Heart left ventricle (tissue), 16 donors: ENCODE measurements around the gene MRGPRE. TPM values are rescaled to one million over a fixed set of nuclear protein-coding genes. Genes with fewer than 3 reads are reported as not detected.

ENCODE experiments used
- ATAC-seq, 4 donors: fragments of 200-7000 bp; cut with Tn5 transposase; one replicate each; pipeline ENCODE4 v1.9.1; 2020 to 2022; ENCODE audit warnings: moderate library complexity in 4 of 4, mild to moderate bottlenecking in 3 of 4, moderate number of reproducible peaks in 1 of 4
- DNase-seq, 5 donors: peaks; one replicate each; pipeline ENCODE4 v3.0.0-alpha.2; 2020
- H3K27ac ChIP-seq, 12 donors: fragments of 200-600 bp; sonication (generic) in 4 of 12; one replicate each; pipeline versions ENCODE4 v1.5.0 to v1.8.0; 2016 to 2022; ENCODE audit warnings: mild to moderate bottlenecking in 2 of 12
- H3K27me3 ChIP-seq, 9 donors: fragments of 200-600 bp; sonication (generic) in 2 of 9; one replicate each; pipeline versions ENCODE4 v1.5.1 to v1.8.0; 2016 to 2022; ENCODE audit warnings: mild to moderate bottlenecking in 3 of 9
- H3K36me3 ChIP-seq, 9 donors: fragments of 200-600 bp; sonication (generic) in 2 of 9; one replicate each; pipeline versions ENCODE4 v1.5.0 to v1.8.0; 2018 to 2022; ENCODE audit warnings: mild to moderate bottlenecking in 2 of 9
- H3K4me1 ChIP-seq, 12 donors: fragments of 200-600 bp; sonication (generic) in 4 of 12; one replicate each; pipeline versions ENCODE4 v1.5.0 to v1.8.0; 2016 to 2022; ENCODE audit warnings: mild to moderate bottlenecking in 3 of 12
- H3K4me3 ChIP-seq, 12 donors: fragments of 200-600 bp; sonication (generic) in 4 of 12; one replicate each; pipeline versions ENCODE4 v1.5.0 to v1.8.0; 2017 to 2022; ENCODE audit warnings: mild to moderate bottlenecking in 9 of 12, moderate library complexity in 4 of 12
- H3K9me3 ChIP-seq, 12 donors: fragments of 200-600 bp; sonication (generic) in 4 of 12; one replicate each; pipeline versions ENCODE4 v1.5.0 to v1.8.0; 2016 to 2022; ENCODE audit warnings: mild to moderate bottlenecking in 1 of 12
- POLR2A ChIP-seq, 2 donors: fragments of 450-650 bp; IDR thresholded peaks; one replicate each; pipeline ENCODE4 v1.6.1; 2017; ENCODE audit warnings: antibody characterized with exemption in 2 of 2, mild to moderate bottlenecking in 2 of 2, moderate library complexity in 2 of 2
- WGBS, 4 donors: extraction: QIAGEN DNeasy Blood & Tissue Kit in 2 of 4; methylation state at CpG; one replicate each; pipeline versions ENCODE4 v1.1.5 to v1.1.7; 2013 to 2018; 5-methylcytosine and 5-hydroxymethylcytosine counted together
- intact Hi-C, 10 donors: fragments of 100-400 bp; cut with DNase I; formaldehyde crosslinking; loops; one replicate each; pipeline versions ENCODE4 v1.11.1 to v1.14.2; 2022
- polyA plus RNA-seq, 2 donors: library from polyadenylated mRNA; stranded (reverse); fragments of 200-250 nt; gene quantifications; one replicate each; pipeline ENCODE4 v1.2.3, GENCODE V29; 2013
- total RNA-seq, 9 donors: library from RNA; depleted of rRNA in 2 of 9; stranded (reverse); fragments of >200 nt in 2 of 9; fragmentation: NEBNext Ultra II Directional in 3 of 9; extraction: Animal tissue kit (Norgen Biotek cat#: 25700) in 3 of 9; gene quantifications; one replicate each; pipeline versions ENCODE4 v1.1.0 to v1.2.4, GENCODE V29; 2016 to 2023
- TF ChIP-seq, protein P1 (sequence below), 12 donors: fragments of 200-600 bp; sonication (generic) in 4 of 12; IDR thresholded peaks; one replicate each; pipeline versions ENCODE4 v1.5.0 to v1.8.0; 2018 to 2022; ENCODE audit warnings: antibody characterized with exemption in 12 of 12, mild to moderate bottlenecking in 5 of 12
- donor health status: ischemic (EF 13 %, LVEDD 7.1; RV severe dilation, severe dysfunction).
- donor health status: healthy with polysubstance abuse.
- donor health status: DM: no; HTN: yes; CAD: no.
- donor health status: DM: no; HTN: no; CAD: no.
- donor health status: ischemic (EF 25% LVEDD 6.9; RV normal size, moderate dysfunction).
- donor health status: ischemic (EF 25% LVEDD 5.7; RV mildly dilated, moderate dysfunction).
- donor health status: healthy.
- donor health status: DM: yes; HTN: yes; CAD: no.
- donor health status: ischemic (EF 35%, LVEDD 5.7; RV mildly dilated, moderate dysfunction).
- donor health status: nonischemic (EF 11% LVEDD 7.7; RV severe dilation, severe dysfunction).
- donor health status: DM: yes; HTN: yes; CAD: no.
- donor health status: PGD.
- donor health status: ischemic (EF 29% LVEDD 5.4; RV normal size, mild dysfunction).
- donor health status: nonischemic (EF 23%, LVEDD 6.1; RV moderate dilation, normal function).

Gene MRGPRE
- total and polyA plus RNA-seq, 11 donors = 0.30 to 2.3 (median 0.65) TPM; not detected in 4

- ATAC-seq (no peak), DNase-seq (peak in 1 of 5 donors; percentile 12)
- intact Hi-C loops = no loop called here
- H3K9me3 ChIP-seq = no peaks in the 10 kb centered on the region
- WGBS, 4 donors = 80 to 100% (median 94%) methylated on average over 4 of the region's 4 CpGs
- no peaks in the 10 kb centered on the region for H3K4me1 ChIP-seq
- no peak for TF ChIP-seq POLR2A (IDR thresholded peaks at IDR 0.05)
- TF ChIP-seq, protein P1, sequence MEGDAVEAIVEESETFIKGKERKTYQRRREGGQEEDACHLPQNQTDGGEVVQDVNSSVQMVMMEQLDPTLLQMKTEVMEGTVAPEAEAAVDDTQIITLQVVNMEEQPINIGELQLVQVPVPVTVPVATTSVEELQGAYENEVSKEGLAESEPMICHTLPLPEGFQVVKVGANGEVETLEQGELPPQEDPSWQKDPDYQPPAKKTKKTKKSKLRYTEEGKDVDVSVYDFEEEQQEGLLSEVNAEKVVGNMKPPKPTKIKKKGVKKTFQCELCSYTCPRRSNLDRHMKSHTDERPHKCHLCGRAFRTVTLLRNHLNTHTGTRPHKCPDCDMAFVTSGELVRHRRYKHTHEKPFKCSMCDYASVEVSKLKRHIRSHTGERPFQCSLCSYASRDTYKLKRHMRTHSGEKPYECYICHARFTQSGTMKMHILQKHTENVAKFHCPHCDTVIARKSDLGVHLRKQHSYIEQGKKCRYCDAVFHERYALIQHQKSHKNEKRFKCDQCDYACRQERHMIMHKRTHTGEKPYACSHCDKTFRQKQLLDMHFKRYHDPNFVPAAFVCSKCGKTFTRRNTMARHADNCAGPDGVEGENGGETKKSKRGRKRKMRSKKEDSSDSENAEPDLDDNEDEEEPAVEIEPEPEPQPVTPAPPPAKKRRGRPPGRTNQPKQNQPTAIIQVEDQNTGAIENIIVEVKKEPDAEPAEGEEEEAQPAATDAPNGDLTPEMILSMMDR (IDR thresholded peaks at IDR 0.05) = no peak
- H3K4me3 ChIP-seq = no peak overlapping the region
- H3K27ac ChIP-seq = no peak overlapping the region
- H3K36me3 ChIP-seq = no peaks in the 10 kb centered on the region
- H3K27me3 ChIP-seq = no peaks in the 10 kb centered on the region
These were observed 49.8 kb downstream of the MRGPRE start for GRCh38 chr11:3182462-3182852.

DNA sequence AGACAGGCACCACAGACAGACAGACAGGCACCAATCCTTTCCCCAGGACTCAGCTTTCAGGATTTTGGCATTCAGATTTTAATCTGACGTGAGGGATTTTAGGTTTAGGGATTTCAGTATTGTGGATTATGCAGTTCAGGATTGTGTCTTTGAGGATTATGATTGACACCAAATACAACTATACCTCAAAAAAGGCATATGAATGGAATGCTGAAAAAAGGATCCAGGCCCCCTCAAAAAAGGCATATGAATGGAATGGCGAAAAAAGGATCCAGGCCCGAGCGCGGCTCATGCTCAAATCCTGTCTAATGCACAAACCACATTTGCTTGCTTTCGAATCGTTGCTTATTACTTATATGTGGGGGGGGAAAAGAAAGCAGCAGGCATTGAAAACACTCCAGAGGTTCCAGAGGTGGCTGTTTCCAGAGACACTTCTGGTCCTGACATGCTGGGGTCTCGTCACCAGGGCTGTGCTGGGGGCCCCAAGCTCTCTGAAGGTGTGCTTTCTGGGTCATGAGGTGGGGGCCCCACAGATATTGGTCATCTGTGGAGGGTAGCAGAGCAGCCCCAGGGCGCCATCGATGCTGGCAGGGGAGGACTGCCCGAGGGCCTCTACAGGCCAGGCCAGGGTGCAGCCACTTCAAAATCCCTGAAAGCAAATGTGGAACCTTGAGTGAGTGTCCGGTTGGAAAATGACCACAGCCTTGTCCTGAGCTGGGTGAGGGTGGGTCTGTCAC lies 50.3 kb downstream of the MRGPRE start:
- no peaks in the 10 kb centered on the region for H3K27me3 ChIP-seq
- ATAC-seq = no peak
- no peaks in the 10 kb centered on the region for H3K4me1 ChIP-seq
- H3K4me3 ChIP-seq = no peak overlapping the region
- peak in 2 of 5 donors; percentile 15 to 19 for DNase-seq
- peaks cover 0 to 5% (median under 1%) of the 10 kb centered on the region in 12 donors for H3K9me3 ChIP-seq
- intact Hi-C loops = no loop called here
- TF ChIP-seq, protein P1 (IDR thresholded peaks at IDR 0.05) = no peak
- TF ChIP-seq POLR2A (IDR thresholded peaks at IDR 0.05) = no peak
- no peaks in the 10 kb centered on the region for H3K36me3 ChIP-seq
- H3K27ac ChIP-seq = no peak overlapping the region
- WGBS, 4 donors = 90 to 96% (median 92%) methylated on average over 9 to 12 of the region's 12 CpGs

GRCh38 chr11:3180869-3181268 lies 51.3 kb downstream of the MRGPRE start:
- Histone ChIP-seq H3K27ac (no peak overlapping the region), H3K27me3 (no peaks in the 10 kb centered on the region), H3K4me3 (no peak overlapping the region), H3K36me3 (no peaks in the 10 kb centered on the region), H3K4me1 (no peaks in the 10 kb centered on the region), H3K9me3 (peaks cover 0 to 16% (median 8%) of the 10 kb centered on the region in 12 donors)
- 73 to 88% (median 78%) methylated on average over 5 of the region's 5 CpGs for WGBS, 4 donors
- ATAC-seq (no peak), DNase-seq (peak in 1 of 5 donors; percentile 11)
- TF ChIP-seq POLR2A (IDR thresholded peaks at IDR 0.05) = no peak
- TF ChIP-seq, protein P1 (IDR thresholded peaks at IDR 0.05) = no peak
- intact Hi-C loops = no loop called here

- Histone ChIP-seq H3K4me3 (no peak overlapping the region), H3K9me3 (peaks cover 0 to 16% (median 8%) of the 10 kb centered on the region in 12 donors), H3K4me1 (no peaks in the 10 kb centered on the region), H3K36me3 (no peaks in the 10 kb centered on the region), H3K27me3 (no peaks in the 10 kb centered on the region), H3K27ac (no peak overlapping the region)
- ATAC-seq = no peak
- TF ChIP-seq, protein P1 (IDR thresholded peaks at IDR 0.05) = no peak
- TF ChIP-seq POLR2A (IDR thresholded peaks at IDR 0.05) = no peak
- WGBS, 4 donors = 62 to 71% (median 64%) methylated on average over 2 of the region's 2 CpGs
- intact Hi-C loops = no loop called here
- no peak for DNase-seq
These were observed 53.9 kb downstream of the MRGPRE start for GRCh38 chr11:3178349-3178748.
